ENCODE measurements around the gene PPM1F.

- TF ChIP-seq NFYB (CRISPR knock-in tag; conservative IDR thresholded peaks at IDR 0.05; ENCODE audit: low read depth): no peak
- no peak for TF ChIP-seq JAZF1 (CRISPR knock-in tag; IDR thresholded peaks at IDR 0.05)
- no peak for TF ChIP-seq SP1 (CRISPR knock-in tag; conservative IDR thresholded peaks at IDR 0.05)
- TF ChIP-seq, protein P1, sequence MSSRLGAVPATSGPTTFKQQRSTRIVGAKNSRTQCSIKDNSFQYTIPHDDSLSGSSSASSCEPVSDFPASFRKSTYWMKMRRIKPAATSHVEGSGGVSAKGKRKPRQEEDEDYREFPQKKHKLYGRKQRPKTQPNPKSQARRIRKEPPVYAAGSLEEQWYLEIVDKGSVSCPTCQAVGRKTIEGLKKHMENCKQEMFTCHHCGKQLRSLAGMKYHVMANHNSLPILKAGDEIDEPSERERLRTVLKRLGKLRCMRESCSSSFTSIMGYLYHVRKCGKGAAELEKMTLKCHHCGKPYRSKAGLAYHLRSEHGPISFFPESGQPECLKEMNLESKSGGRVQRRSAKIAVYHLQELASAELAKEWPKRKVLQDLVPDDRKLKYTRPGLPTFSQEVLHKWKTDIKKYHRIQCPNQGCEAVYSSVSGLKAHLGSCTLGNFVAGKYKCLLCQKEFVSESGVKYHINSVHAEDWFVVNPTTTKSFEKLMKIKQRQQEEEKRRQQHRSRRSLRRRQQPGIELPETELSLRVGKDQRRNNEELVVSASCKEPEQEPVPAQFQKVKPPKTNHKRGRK (CRISPR knock-in tag; IDR thresholded peaks at IDR 0.05; ENCODE audit: borderline replicate concordance): no peak
- no peak for TF ChIP-seq ZNF121 (CRISPR knock-in tag; IDR thresholded peaks at IDR 0.05)
- TF ChIP-seq, protein P2, sequence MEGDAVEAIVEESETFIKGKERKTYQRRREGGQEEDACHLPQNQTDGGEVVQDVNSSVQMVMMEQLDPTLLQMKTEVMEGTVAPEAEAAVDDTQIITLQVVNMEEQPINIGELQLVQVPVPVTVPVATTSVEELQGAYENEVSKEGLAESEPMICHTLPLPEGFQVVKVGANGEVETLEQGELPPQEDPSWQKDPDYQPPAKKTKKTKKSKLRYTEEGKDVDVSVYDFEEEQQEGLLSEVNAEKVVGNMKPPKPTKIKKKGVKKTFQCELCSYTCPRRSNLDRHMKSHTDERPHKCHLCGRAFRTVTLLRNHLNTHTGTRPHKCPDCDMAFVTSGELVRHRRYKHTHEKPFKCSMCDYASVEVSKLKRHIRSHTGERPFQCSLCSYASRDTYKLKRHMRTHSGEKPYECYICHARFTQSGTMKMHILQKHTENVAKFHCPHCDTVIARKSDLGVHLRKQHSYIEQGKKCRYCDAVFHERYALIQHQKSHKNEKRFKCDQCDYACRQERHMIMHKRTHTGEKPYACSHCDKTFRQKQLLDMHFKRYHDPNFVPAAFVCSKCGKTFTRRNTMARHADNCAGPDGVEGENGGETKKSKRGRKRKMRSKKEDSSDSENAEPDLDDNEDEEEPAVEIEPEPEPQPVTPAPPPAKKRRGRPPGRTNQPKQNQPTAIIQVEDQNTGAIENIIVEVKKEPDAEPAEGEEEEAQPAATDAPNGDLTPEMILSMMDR (IDR thresholded peaks at IDR 0.05): no peak
- no peak for TF ChIP-seq ZNF263 (CRISPR knock-in tag; IDR thresholded peaks at IDR 0.05; ENCODE audit: low read depth)
- TF ChIP-seq E2F1 (CRISPR knock-in tag; IDR thresholded peaks at IDR 0.05): no peak
Measured at GRCh38 chr22:21947040-21948014, 5.3 kb downstream of the PPM1F start.
